HEK293T (cell line): ENCODE data around the gene MAP3K10.

Source experiments
- CTCF ChIA-PET: fragments of 350-600 bp; formaldehyde crosslinking; extraction: SDS; loops from one replicate; lab custom pipeline; 2021; ENCODE audit warnings: antibody characterized with exemption, inconsistent platforms; lab: Yijun Ruan, JAX
- POLR2A ChIA-PET: fragments of 350-600 bp; formaldehyde crosslinking; extraction: SDS; loops from one replicate; lab custom pipeline; 2020; ENCODE audit warnings: antibody characterized with exemption, inconsistent platforms; lab: Yijun Ruan, JAX
- DNase-seq: peaks from one replicate; pipeline ENCODE4 v3.0.0; 2012; ENCODE audit warnings: mixed read lengths; ENCODE audit errors: extremely low spot score
- ARNT ChIP-seq: fragments of 450-650 bp; IDR thresholded peaks from 2 replicates; pipeline ENCODE4 v1.6.1; 2017; ENCODE audit warnings: mild to moderate bottlenecking
- BHLHE40 ChIP-seq: fragments of 450-650 bp; IDR thresholded peaks from 2 replicates; pipeline ENCODE4 v1.6.1; 2016; ENCODE audit warnings: mild to moderate bottlenecking, moderate library complexity, borderline replicate concordance
- CTBP1 ChIP-seq: fragments of 450-650 bp; IDR thresholded peaks from 2 replicates; pipeline ENCODE4 v1.6.1; 2016; ENCODE audit warnings: borderline replicate concordance
- ELF4 ChIP-seq: fragments of 450-650 bp; IDR thresholded peaks from 2 replicates; pipeline ENCODE4 v1.6.1; 2017; ENCODE audit warnings: antibody characterized with exemption
- FOXA1 ChIP-seq: fragments of 450-650 bp; IDR thresholded peaks from 2 replicates; pipeline ENCODE4 v1.6.1; 2016; ENCODE audit warnings: mild to moderate bottlenecking
- FOXK2 ChIP-seq: fragments of 450-650 bp; IDR thresholded peaks from 2 replicates; pipeline ENCODE4 v1.6.1; 2016; ENCODE audit warnings: mild to moderate bottlenecking
- FOXM1 ChIP-seq: fragments of 450-650 bp; IDR thresholded peaks from 2 replicates; pipeline ENCODE4 v1.6.1; 2017; ENCODE audit warnings: mild to moderate bottlenecking, borderline replicate concordance
- HDGF ChIP-seq: fragments of 450-650 bp; IDR thresholded peaks from 2 replicates; pipeline ENCODE4 v1.6.1; 2017; ENCODE audit warnings: antibody characterized with exemption, borderline replicate concordance
- L3MBTL2 ChIP-seq: fragments of 450-650 bp; conservative IDR thresholded peaks from 2 replicates; pipeline ENCODE4 v1.6.1; 2016; ENCODE audit warnings: mild to moderate bottlenecking
- LEF1 ChIP-seq: fragments of 450-650 bp; IDR thresholded peaks from 2 replicates; pipeline ENCODE4 v1.6.1; 2017; ENCODE audit warnings: mild to moderate bottlenecking, borderline replicate concordance
- NFRKB ChIP-seq: fragments of 450-650 bp; IDR thresholded peaks from 2 replicates; pipeline ENCODE4 v1.6.1; 2016; ENCODE audit warnings: mild to moderate bottlenecking, moderate library complexity
- SP1 ChIP-seq: fragments of 450-650 bp; IDR thresholded peaks from 2 replicates; pipeline ENCODE4 v1.6.1; 2017
- SUZ12 ChIP-seq: fragments of 450-650 bp; IDR thresholded peaks from 2 replicates; pipeline ENCODE4 v1.6.1; 2016; ENCODE audit warnings: mild to moderate bottlenecking
- TARDBP ChIP-seq: fragments of 450-650 bp; IDR thresholded peaks from 2 replicates; pipeline ENCODE4 v1.6.1; 2016
- ZNF384 ChIP-seq: fragments of 450-650 bp; IDR thresholded peaks from 2 replicates; pipeline ENCODE4 v1.6.1; 2016
- TF ChIP-seq, protein P1 (sequence below): fragments of 450-650 bp; IDR thresholded peaks from 2 replicates; pipeline ENCODE4 v1.6.1; 2016

Gene MAP3K10

DNA sequence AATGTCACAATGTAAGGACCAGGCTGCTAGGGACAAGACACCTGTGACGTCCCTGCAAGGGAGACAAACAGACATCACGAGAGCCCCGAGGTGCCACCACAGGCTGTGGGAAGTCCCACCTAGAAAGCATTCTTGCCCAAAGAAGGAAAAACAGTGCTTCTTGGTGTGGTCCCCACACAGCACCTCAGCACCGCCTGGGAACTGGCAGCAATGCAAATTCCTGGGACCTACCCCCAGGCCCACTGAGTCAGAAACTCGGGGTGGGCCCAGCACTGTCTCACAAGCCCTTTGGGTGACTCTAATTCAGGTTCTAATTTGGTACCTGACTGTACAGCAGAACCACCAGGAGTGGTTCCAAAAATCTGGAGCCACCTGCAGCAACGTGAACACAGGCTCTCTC is 49.1 kb downstream of the MAP3K10 start:
- TF ChIP-seq NFRKB (no peak), ZNF384 (no peak), L3MBTL2 (no peak), LEF1 (no peak), SUZ12 (no peak), CTBP1 (no peak), ARNT (no peak), FOXA1 (no peak), BHLHE40 (no peak), FOXM1 (no peak), TARDBP (no peak), SP1 (no peak), FOXK2 (no peak), HDGF (no peak), ELF4 (no peak)
- TF ChIP-seq, protein P1, sequence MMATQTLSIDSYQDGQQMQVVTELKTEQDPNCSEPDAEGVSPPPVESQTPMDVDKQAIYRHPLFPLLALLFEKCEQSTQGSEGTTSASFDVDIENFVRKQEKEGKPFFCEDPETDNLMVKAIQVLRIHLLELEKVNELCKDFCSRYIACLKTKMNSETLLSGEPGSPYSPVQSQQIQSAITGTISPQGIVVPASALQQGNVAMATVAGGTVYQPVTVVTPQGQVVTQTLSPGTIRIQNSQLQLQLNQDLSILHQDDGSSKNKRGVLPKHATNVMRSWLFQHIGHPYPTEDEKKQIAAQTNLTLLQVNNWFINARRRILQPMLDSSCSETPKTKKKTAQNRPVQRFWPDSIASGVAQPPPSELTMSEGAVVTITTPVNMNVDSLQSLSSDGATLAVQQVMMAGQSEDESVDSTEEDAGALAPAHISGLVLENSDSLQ: no peak
- ChIA-PET CTCF (no interaction called here), POLR2A (no interaction called here)
- DNase-seq: no peak

- ChIA-PET POLR2A (no interaction called here), CTCF (no interaction called here)
- DNase-seq: no peak
- no peak for TF ChIP-seq ELF4
- TF ChIP-seq LEF1: no peak
- TF ChIP-seq ARNT: no peak
- no peak for TF ChIP-seq HDGF
- no peak for TF ChIP-seq ZNF384
- no peak for TF ChIP-seq CTBP1
- TF ChIP-seq, protein P1: no peak
- no peak for TF ChIP-seq TARDBP
Measured at GRCh38 chr19:40241125-40241808, 50.0 kb downstream of the MAP3K10 start.

DNA sequence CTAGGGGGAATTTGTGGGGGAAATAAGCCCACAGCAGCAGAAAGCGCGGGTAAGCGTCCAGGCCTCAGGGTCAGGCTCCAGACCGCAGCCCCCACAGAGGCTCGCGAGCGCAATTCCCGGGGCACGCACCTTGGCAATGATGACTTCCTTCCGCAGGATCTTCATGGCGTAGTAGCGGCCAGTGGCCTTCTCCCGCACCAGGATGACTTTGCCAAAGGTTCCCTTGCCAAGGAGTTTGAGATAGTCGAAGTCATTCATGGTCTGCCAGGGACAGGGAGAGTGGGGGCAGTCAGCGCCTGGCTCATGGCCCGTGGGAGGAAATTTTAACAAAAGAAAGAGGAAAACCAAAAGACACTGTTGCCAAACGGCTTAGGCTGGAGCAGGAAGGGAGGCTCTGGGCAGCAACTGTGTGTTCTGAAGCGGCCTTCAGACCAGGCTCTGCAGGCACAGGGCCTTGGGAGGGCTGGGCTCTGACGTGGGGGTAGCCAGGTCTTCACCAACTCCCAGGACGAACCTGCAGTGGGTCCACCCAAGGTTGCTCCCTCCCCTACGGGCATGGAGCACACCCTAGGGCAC is 50.7 kb downstream of the MAP3K10 start:
- TF ChIP-seq CTBP1 (no peak), FOXK2 (no peak), HDGF (no peak)
- DNase-seq: no peak
- ChIA-PET POLR2A (no interaction called here), CTCF (no interaction called here)

DNA sequence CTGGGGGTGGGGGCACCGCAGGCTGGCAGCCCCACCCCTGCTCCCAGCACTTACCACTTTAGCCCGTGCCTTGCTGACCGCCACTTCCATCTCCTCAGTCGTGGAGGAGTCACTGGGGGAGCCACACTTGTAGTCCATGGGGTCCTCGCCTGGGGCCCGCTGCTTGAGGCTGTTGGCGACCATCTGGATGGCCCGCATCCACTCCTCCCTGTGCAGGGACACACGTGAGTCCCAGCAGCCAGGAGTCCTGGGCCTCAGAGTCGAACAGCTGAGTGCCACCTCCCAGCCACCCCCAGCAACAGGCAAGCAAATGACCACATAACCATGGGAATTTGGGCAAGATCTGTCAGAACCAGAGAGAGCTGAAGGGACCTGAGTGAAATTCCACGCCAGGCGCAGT is 51.3 kb downstream of the MAP3K10 start:
- no peak for DNase-seq
- POLR2A ChIA-PET: no interaction called here
- CTCF ChIA-PET: no interaction called here
- no peak for TF ChIP-seq TARDBP

- POLR2A ChIA-PET: no interaction called here
- TF ChIP-seq ELF4 (no peak), NFRKB (no peak), L3MBTL2 (no peak), ARNT (no peak), SP1 (no peak), ZNF384 (no peak), SUZ12 (no peak), FOXK2 (no peak), LEF1 (no peak), FOXA1 (no peak), BHLHE40 (no peak), HDGF (no peak), FOXM1 (no peak), TARDBP (no peak), CTBP1 (no peak)
- TF ChIP-seq, protein P1: no peak
- CTCF ChIA-PET: no interaction called here
- DNase-seq: no peak
Measured at GRCh38 chr19:40243181-40243580, 52.0 kb downstream of the MAP3K10 start.

DNA sequence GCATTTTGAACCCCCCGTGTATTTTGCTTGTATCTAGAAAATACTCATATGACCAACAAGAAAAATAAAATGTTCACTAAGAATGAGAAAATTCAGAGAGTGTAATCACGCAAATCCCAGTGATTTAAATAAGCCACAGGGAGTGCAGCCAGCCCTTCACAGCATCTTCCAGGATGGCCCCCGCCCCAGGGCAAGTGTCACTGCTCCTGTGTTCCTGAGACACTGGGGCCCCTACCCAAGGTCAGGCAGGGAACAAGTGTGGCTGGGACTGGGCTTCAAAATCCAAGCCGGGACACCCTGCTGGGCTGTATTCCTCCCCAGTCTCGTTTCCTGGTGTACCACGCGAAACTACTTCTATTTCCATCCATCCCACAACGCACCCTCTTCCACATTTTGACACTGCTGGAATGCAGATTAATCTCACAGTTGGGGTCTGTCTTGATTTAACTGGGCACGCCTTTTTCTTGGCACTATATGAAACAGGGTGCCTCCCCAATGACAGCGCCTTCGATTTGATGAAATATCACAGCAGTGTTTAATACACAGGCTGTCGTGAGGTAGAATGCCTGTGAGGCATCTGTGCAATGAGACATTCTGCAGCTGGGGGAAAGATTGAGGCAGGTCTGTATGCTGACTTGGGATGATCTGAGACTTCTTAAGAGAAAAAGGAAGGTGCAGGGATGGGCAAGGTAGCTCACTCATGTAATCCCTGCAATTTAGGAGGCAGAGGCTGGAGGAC is 53.5 kb downstream of the MAP3K10 start:
- ChIA-PET POLR2A (no interaction called here), CTCF (no interaction called here)
- no peak for DNase-seq
- no peak for TF ChIP-seq SP1
- TF ChIP-seq NFRKB: no peak
